Thoracic aorta (tissue), 2 donors: Measurements from ENCODE around the gene PIP5K1C. TPM values are rescaled to one million over a fixed set of nuclear protein-coding genes. Genes with fewer than 3 reads are reported as not detected.
A peak's percentile ranks its signal among the peaks of the same experiment; 100 is the strongest.

Experiments used
- ATAC-seq: fragments of 150-250 bp; one replicate; pipeline ENCODE4 v1.8.0; 2017; ENCODE audit warnings: low read depth; ENCODE audit not compliant: insufficient number of reproducible peaks, low FRiP score
- DNase-seq: peaks from one replicate; pipeline ENCODE4 v3.0.0-alpha.2; 2020; ENCODE audit warnings: low spot score
- H3K27ac ChIP-seq, 2 donors: fragments of 200-600 bp; sonication (generic); 1 replicate in 1 of 2; 2 replicates in 1 of 2; pipeline ENCODE4 v1.5.1; 2016; ENCODE audit warnings: mild to moderate bottlenecking in 2 of 2, moderate library complexity in 2 of 2
- H3K27me3 ChIP-seq: fragments of 200-600 bp; sonication (generic); replicated peaks from 2 replicates; pipeline ENCODE4 v1.6.0; 2016; ENCODE audit warnings: mild to moderate bottlenecking; ENCODE audit not compliant: insufficient read depth
- H3K36me3 ChIP-seq: fragments of 200-600 bp; sonication (generic); one replicate; pipeline ENCODE4 v1.5.1; 2016
- H3K4me1 ChIP-seq, 2 donors: fragments of 200-600 bp; sonication (generic); 1 replicate in 1 of 2; 2 replicates in 1 of 2; pipeline versions ENCODE4 v1.5.1 to v1.6.0; 2016; ENCODE audit warnings: low read depth in 2 of 2, mild to moderate bottlenecking in 1 of 2; ENCODE audit not compliant: control insufficient read depth in 1 of 2
- H3K4me3 ChIP-seq: fragments of 200-600 bp; sonication (generic); 2 replicates; pipeline ENCODE4 v1.5.1; 2016; ENCODE audit warnings: mild to moderate bottlenecking
- H3K9me3 ChIP-seq: fragments of 200-600 bp; sonication (generic); 2 replicates; pipeline ENCODE4 v1.5.1; 2016
- CTCF ChIP-seq: fragments of 200-600 bp; sonication (generic); IDR thresholded peaks from one replicate; pipeline ENCODE4 v1.5.1; 2019; ENCODE audit warnings: antibody characterized with exemption
- total RNA-seq, 2 donors: library from RNA; depleted of rRNA; stranded (reverse); fragments of >200 nt; gene quantifications; one replicate each; pipeline versions ENCODE4 v1.1.0 to v1.2.3, GENCODE V29; 2016

PIP5K1C gene
- total RNA-seq, 2 donors from 2014 or later, result 82.6 to 84.5 TPM

- Histone ChIP-seq H3K9me3 (no peaks in the 10 kb centered on the region), H3K36me3 (no peaks in the 10 kb centered on the region), H3K27ac (peak overlapping the region; percentile 67 to 77), H3K4me3 (no peak overlapping the region), H3K4me1 (peaks cover 8 to 59% of the 10 kb centered on the region in 2 donors), H3K27me3 (no peaks in the 10 kb centered on the region)
- no peak for TF ChIP-seq CTCF
- no peak for ATAC-seq
- DNase-seq, result no peak
Observed at GRCh38 chr19:3683405-3684053, 16.7 kb downstream of the PIP5K1C start.

- no peak overlapping the region for H3K4me3 ChIP-seq
- H3K4me1 ChIP-seq, result peaks cover 6 to 54% of the 10 kb centered on the region in 2 donors
- H3K27ac ChIP-seq, result peak overlapping the region; percentile 33 to 67
- TF ChIP-seq CTCF, result no peak
- no peaks in the 10 kb centered on the region for H3K27me3 ChIP-seq
- no peak for ATAC-seq
- no peaks in the 10 kb centered on the region for H3K9me3 ChIP-seq
- no peaks in the 10 kb centered on the region for H3K36me3 ChIP-seq
- no peak for DNase-seq
Observed at GRCh38 chr19:3682741-3683404, 17.4 kb downstream of the PIP5K1C start.

- no peak for DNase-seq
- no peaks in the 10 kb centered on the region for H3K36me3 ChIP-seq
- no peak overlapping the region for H3K4me3 ChIP-seq
- no peak for TF ChIP-seq CTCF
- no peak for ATAC-seq
- H3K27ac ChIP-seq, result peak overlapping the region in 1 of 2 donors; percentile 33
- H3K27me3 ChIP-seq, result no peaks in the 10 kb centered on the region
- H3K4me1 ChIP-seq, result peaks cover 6 to 48% of the 10 kb centered on the region in 2 donors
- H3K9me3 ChIP-seq, result no peaks in the 10 kb centered on the region
Observed at GRCh38 chr19:3682286-3682685, 18.0 kb downstream of the PIP5K1C start.

GRCh38 chr19:3680939-3681338, 19.3 kb downstream of the PIP5K1C start:
- ATAC-seq (no peak), DNase-seq (no peak)
- Histone ChIP-seq H3K27ac (no peak overlapping the region), H3K27me3 (no peaks in the 10 kb centered on the region), H3K4me1 (peaks cover 6 to 42% of the 10 kb centered on the region in 2 donors), H3K9me3 (no peaks in the 10 kb centered on the region), H3K36me3 (no peaks in the 10 kb centered on the region), H3K4me3 (no peak overlapping the region)
- no peak for TF ChIP-seq CTCF

GRCh38 chr19:3679581-3679980, 20.7 kb downstream of the PIP5K1C start:
- H3K4me1 ChIP-seq, result peaks cover 6 to 41% of the 10 kb centered on the region in 2 donors
- no peaks in the 10 kb centered on the region for H3K27me3 ChIP-seq
- no peak overlapping the region for H3K4me3 ChIP-seq
- DNase-seq (no peak), ATAC-seq (no peak)
- no peak overlapping the region for H3K27ac ChIP-seq
- no peaks in the 10 kb centered on the region for H3K36me3 ChIP-seq
- no peaks in the 10 kb centered on the region for H3K9me3 ChIP-seq
- TF ChIP-seq CTCF, result no peak
